GM18502 (cell line): ENCODE measurements around the gene CELA3A.
"Not testable (repeated sequence)": the region's sequence is repeated elsewhere in the genome, so short reads cannot be mapped to it uniquely, and the experiment has no call there.

Source experiments
- ATAC-seq: cut with Tn5 transposase; IDR thresholded peaks from one replicate; pipeline ENCODE4 v1.9.1; 2021; ENCODE audit warnings: mild to moderate bottlenecking; ENCODE audit not compliant: unreplicated experiment, poor library complexity

Gene CELA3A, protein sequence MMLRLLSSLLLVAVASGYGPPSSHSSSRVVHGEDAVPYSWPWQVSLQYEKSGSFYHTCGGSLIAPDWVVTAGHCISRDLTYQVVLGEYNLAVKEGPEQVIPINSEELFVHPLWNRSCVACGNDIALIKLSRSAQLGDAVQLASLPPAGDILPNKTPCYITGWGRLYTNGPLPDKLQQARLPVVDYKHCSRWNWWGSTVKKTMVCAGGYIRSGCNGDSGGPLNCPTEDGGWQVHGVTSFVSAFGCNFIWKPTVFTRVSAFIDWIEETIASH

DNA sequence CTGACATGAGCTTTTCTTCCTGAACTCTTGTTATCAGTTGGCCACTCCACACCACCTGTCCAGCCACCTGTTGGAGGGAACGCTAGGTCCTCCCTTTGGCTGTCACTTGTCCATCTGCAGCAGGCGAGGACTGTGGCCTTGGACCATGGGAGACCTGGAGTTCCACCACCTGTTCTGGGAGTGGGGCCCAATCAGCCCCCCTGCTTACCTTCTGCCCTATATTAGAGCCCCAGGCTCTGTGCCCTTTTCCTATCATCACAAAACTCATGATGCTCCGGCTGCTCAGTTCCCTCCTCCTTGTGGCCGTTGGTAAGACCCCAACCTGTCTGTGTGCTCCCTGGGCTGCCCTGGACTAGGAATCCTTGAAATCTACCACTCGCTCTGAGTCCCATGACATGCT lies at the start of gene CELA3A:
CELA3A (plus strand) TSS at position 249 of the 400 bp plus-strand sequence; CDS start at position 267, 18 bp downstream.
- ATAC-seq = no peak

- ATAC-seq = no peak
Observed at GRCh38 chr1:21952786-21953520, 48.5 kb upstream of the CELA3A start.

GRCh38 chr1:21955058-21955457 lies 46.4 kb upstream of the CELA3A start:
- no peak for ATAC-seq

DNA sequence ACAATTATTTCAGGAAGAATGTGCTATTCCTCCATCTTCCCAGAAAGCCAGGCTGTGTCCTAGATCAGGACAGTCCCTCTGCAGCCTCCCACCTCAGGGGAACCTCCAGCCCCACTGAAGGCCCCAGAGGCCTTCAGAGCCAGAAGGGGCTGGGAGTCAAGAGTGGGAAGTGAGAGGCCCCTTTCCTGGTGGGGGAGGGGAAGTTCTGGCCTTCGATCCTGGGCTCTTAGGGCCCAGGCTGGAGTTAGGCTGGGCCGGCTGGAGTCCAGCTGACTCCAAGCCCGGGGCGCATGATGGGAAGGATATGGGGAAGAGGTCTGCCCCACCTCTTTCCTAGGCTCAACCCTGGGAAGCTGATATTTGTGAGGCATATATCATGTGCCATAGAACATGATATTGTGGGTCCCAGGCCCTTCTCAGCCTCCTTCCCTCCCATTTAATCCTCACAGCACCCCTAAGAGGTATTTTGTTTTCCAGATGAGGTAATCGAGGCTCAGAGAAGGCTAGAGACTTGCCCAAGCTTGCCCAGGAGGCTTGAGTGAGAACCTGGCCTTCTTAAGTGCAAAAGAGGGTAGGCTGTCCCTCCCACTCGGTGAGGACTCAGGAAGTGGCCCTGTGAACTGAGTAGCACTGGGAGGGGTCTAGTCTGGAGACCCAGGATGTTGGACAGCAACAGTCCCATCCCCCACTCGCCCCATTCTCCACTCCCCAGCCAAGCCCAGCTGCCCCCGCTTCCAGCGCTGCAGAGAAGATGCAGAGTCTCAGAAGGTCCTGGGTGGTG lies 45.8 kb upstream of the CELA3A start:
- ATAC-seq = no peak

DNA sequence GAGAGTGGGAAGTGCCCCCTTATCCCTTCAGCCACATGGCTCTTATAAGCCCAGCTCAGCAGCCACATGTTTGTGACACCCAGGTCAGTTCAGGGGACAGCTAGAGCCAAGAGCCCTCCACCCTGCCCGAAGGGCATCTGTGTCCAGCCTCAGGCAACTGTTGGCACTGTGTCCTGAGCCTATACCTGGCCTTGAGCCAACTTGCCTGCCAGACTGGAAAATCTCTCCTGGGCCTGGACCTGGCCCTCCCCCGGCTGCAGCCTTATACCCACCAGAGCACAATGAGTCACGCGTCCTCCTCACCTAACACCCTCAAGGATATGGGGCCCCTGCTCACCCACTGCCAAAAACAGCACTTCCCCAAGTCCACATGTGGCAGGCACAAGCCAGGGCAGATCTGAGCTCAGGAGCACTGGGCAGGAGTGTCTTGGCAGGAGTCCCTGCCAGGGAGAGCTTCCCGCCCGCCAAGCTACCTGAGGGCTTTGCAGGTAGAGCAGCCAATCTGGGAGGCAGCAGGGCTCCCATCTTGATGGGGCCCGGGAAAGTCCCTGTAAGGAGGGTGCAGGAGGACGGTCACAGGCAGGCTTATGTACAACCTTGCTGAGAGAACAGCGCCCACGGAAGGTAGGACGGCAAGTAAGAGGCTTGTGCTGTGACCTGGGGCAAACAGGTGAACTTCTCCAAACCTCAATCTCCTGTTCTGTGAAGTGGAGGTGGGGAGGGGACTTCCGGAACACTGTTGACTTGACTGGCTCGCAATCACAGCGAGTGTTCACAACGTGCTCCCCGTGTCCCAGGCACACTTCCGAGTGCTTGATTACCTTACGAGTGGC lies 44.5 kb upstream of the CELA3A start:
- no peak for ATAC-seq

DNA sequence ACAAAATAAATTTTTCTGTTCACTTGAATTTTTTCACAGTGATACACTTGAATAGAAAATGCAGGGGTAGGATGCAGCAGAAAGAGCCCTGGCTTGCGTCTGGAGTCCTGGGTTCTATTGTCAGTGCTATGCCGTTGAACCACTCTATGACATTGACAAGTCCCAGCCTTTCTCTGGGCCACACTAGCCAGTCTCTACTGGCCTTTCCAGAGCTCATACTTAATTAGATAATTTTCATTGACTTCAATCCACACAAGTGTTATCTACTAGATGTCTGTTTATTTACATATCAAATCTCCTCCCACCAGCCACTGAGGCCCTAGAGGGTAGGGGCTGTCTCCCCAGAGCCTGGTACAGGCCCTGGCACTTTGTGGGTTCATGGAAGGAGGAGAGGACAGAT lies 40.1 kb upstream of the CELA3A start:
- ATAC-seq = no peak

GRCh38 chr1:21961799-21962198 lies 39.7 kb upstream of the CELA3A start:
- no peak for ATAC-seq

DNA sequence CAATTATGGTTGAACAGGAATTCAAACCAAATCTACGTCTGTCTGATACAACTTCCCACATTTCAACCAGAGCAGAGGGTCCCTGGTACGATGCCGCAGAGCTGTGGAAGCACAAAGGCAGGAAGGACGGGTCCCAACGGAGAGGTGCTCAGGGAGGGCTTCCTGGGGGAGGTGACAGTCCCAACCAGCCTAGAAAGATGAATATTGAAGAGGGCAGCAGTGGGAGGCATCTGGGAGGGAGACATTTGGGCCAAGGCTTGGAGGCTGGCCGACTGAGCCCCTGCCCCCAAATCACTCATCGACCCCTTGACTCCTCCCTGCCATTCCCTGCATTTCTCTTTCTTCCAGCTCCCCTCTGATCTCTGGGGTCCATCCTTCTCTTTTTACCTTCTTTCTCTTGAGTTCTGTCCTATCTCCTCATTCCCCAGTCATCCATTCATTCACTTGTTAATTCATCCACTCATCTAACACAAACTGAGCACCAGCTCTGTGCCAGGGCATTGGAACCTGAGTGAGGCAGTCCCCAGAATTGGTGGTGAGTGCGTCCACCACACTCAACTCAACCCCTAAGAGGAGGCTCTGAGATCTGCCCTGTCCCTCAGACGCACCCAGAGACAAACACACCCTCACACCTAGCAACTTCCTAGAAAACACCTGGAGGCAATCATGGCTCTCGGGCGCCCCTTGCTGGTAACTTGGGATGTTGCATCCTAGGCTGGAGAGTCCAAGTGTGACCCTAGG lies 37.8 kb upstream of the CELA3A start:
- no peak for ATAC-seq

DNA sequence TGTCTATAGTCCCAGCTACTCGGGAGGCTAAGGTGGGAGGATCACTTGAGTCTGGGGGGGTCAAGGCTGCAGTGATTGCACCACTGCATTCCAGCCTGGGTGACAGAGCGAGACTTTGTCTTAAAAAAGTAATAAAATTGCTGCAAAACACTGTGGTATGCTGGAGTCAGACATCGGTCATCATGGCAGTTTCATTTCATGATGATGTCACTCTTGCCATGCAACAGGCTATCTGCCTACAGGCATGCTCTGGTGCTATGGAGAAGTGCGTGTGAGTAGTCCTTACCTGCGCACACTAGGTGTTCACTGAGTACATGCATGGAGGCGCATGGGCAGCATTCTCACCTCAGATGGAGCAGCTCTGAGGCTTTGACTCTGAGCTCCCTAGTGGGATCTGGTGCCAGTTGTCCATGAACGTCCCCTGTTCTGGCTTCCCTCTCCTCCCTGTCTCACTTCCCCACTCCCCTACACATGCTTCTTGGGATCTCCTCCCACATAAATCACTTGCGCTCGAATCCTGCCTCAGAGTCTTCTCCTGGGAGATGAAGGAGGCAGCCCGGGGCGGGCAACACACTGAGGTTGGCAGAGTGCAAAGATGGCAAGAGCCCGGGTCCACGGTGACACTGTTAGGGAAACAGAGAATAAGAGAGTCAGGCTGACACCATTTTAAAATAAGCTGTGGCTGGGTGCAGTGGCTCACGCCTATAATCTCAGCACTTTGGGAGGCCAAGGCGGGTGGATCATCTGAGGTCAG lies 35.0 kb upstream of the CELA3A start:
- no peak for ATAC-seq

- ATAC-seq = not testable (repeated sequence)
Observed at GRCh38 chr1:21967216-21967615, 34.2 kb upstream of the CELA3A start.

- not testable (repeated sequence) for ATAC-seq
Observed at GRCh38 chr1:21969066-21969465, 32.4 kb upstream of the CELA3A start.

DNA sequence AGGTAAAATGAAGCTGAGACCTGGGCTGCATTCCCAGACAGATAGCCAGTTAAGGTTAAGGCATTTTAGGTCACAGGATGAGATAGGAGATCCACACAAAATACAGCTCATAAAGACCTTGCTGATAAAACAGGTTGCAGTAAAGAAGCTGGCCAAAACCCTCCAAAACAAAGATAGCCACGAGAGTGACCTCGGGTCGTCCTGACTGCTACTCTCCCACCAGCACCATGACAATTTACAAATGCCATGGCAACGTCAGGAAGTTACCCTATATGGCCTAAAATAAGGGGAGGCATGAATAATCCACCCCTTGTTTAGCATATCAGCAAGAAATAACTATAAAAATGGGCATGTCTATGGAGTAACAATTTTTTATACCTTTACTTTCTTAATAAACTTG lies 30.9 kb upstream of the CELA3A start:
- ATAC-seq = not testable (repeated sequence)

DNA sequence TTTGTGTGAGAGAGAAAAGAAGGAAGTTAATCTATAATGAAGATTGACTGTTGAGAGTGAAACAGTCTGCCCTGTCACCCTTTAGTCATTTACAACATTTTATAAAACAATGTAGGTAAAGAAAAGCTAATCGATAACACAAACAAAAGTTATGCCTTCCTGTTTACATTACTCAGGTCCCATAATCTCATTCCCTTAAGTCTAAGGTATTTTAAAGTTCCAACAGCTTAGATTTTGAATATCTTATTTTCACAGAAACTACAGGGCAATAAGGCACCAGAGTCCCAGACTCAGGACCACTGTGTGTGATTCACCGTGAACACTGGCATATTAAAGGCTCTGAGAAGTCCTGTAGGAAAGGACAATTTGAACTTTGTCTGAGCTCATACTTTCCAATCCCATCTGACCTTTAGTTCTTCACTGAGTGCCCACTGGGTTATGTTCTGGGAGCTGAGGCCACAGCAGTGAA lies 28.4 kb upstream of the CELA3A start:
- not testable (repeated sequence) for ATAC-seq

DNA sequence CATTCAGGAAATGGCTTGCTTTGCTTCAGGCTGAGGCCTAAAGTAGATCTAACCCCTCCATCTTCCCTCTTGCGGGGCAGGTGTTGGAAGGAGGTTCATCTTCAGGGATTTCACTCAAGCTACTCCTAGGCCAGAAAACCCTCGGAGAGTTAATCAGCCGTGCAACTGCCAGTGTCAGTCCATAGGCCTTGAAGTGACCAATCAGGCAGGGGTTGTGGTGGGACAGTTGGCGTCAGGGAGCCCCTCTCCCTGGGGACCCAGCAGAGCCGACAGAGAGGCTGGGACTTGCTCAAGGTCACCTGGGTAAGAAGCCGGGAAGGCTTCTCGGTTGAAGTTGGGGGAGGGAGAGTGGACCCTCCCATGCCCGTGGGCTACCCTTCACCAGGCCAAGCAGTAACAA lies 27.5 kb upstream of the CELA3A start:
- ATAC-seq = not testable (repeated sequence)

- ATAC-seq = not testable (repeated sequence)
Observed at GRCh38 chr1:21974699-21975098, 26.8 kb upstream of the CELA3A start.

- not testable (repeated sequence) for ATAC-seq
Observed at GRCh38 chr1:21975296-21975695, 26.2 kb upstream of the CELA3A start.

GRCh38 chr1:21976703-21977239 lies 24.7 kb upstream of the CELA3A start, which contains the start of gene CELA3B:
Gene CELA3B, plus strand, starts transcription at chr1:21977022. Its CDS starts 18 bp downstream, at chr1:21977040.
- not testable (repeated sequence) for ATAC-seq

DNA sequence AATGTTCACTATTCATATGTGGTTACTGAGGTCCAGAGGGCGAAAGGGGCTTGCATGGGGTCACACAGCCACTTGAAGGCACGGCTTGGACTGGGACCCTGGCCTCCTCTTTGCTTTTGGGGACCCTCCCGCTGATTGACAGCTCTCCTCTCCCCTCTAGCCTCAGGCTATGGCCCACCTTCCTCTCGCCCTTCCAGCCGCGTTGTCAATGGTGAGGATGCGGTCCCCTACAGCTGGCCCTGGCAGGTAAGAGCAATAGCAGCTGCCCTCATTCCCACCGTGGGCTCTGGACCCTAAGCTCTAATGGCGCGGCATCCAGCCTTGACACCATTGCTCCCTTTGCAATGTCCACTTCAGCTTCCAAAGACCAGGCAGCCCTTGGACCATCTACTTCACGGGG lies 23.2 kb upstream of the CELA3A start:
- ATAC-seq = not testable (repeated sequence)
